GM18508 (cell line): Measurements from ENCODE around the gene GALNT2.
A peak's percentile ranks its signal among the peaks of the same experiment; 100 is the strongest.

Experiments used
- ATAC-seq: cut with Tn5 transposase; IDR thresholded peaks from one replicate; pipeline ENCODE4 v1.9.1; 2021; ENCODE audit warnings: moderate number of reproducible peaks; ENCODE audit not compliant: insufficient read depth, unreplicated experiment

The GALNT2 gene

GRCh38 chr1:230197644-230198567 is 130.9 kb downstream of the GALNT2 start:
- ATAC-seq = no peak

DNA sequence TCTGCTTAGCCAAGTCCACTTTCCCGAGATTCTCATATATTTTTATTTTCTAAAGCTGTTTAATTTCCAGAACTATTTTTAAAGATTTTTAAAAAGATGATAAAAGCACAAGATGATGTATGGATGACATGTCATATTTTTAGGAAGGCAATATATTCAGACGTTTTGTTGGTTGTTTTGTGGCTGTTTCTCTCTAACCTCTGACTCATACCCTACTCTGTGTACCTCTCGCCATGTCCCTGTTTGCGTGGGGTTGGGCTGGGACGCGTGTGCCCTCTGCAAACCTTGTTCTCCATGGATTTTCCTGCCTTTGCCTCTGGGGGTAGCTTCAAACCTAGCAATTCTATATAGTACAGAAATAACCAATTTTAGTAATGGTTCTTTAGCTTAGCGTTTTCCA is 132.0 kb downstream of the GALNT2 start:
- ATAC-seq = no peak

DNA sequence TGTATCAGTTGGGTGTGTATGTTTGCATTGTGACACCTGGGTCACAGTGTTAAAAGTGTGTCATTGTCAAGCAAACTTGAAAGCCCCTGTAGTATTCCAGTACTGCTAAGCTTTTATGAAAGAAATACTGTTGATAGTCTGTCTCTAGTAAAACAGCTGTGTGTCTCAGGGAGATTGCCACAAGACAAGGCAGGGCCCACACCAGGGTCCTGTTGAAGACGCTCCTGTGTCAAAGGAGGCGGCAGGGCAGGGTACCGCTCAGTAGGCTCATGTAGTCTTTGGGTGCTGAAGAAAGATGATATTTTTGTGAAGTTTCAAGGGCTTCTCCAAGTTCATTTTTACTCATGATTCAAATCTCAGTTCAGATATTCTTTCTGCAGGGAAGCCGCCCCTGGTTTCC is 132.5 kb downstream of the GALNT2 start:
- ATAC-seq = no peak

DNA sequence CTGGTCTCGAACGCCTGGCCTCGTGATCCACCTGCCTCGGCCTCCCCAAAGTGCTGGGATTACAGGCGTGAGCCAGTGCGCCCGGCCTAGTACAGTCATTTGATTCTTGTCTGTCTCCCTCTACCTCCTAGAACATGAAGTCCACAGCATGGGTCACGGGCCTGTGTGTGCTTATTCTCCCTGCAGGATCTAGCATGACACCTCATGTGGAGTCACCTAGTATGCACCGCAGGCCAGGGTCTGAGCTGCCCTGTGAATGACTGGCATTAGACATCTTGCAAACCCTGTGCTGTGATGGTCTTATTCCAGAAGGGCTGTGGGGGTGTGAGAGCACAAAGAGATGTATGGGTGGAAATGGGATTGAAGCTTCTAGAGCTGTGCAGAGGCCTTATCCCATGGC is 133.2 kb downstream of the GALNT2 start:
- ATAC-seq = no peak

DNA sequence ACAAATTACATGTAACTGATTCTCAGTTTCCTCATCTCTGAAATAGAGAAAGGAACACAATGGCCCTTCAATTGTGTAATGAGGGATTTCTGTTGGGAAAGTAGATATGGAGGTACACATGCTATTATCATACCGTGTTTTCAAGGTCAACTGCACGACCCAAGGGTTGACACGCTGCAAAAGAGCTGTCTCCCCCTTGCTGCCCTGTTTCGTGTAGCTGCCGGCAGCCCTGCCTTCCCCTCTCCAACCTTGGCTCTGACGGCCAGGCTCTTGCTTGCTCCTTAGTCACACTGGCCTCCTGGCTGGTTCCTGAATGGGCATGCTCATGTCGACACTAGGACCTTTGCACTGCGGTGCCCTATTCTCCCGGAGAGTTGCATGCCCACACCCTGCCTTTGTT is 134.4 kb downstream of the GALNT2 start:
- no peak for ATAC-seq

- no peak for ATAC-seq
Observed at GRCh38 chr1:230204842-230205241, 137.8 kb downstream of the GALNT2 start.

- no peak for ATAC-seq
Observed at GRCh38 chr1:230205719-230206198, 138.7 kb downstream of the GALNT2 start.

- ATAC-seq = no peak
Observed at GRCh38 chr1:230206207-230206606, 139.2 kb downstream of the GALNT2 start.

GRCh38 chr1:230206976-230207375 is 139.9 kb downstream of the GALNT2 start:
- no peak for ATAC-seq

DNA sequence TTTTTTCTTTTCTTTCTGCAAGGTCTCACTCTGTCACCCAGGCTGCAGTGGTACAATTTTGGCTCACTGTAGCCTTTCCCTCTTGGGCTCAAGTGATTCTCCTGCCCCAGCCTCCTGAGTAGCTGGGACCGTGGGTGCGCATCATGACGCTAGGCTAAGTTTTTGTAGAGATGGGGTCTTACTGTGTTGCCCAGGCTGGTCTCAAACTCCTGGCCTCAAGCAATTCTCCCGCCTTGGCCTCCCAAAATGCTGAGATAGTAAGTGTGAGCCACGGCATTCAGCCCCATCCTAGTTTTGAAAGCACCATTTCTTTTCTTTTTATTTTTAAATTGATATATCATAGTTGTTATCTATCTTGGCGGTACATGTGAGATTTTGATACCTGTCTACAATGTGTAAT is 140.6 kb downstream of the GALNT2 start:
- no peak for ATAC-seq

- ATAC-seq = peak; percentile 50
Observed at GRCh38 chr1:230208619-230209261, 141.7 kb downstream of the GALNT2 start.

GRCh38 chr1:230210326-230210980 is 143.4 kb downstream of the GALNT2 start:
- no peak for ATAC-seq

- ATAC-seq = no peak
Observed at GRCh38 chr1:230210981-230211336, 143.9 kb downstream of the GALNT2 start.

DNA sequence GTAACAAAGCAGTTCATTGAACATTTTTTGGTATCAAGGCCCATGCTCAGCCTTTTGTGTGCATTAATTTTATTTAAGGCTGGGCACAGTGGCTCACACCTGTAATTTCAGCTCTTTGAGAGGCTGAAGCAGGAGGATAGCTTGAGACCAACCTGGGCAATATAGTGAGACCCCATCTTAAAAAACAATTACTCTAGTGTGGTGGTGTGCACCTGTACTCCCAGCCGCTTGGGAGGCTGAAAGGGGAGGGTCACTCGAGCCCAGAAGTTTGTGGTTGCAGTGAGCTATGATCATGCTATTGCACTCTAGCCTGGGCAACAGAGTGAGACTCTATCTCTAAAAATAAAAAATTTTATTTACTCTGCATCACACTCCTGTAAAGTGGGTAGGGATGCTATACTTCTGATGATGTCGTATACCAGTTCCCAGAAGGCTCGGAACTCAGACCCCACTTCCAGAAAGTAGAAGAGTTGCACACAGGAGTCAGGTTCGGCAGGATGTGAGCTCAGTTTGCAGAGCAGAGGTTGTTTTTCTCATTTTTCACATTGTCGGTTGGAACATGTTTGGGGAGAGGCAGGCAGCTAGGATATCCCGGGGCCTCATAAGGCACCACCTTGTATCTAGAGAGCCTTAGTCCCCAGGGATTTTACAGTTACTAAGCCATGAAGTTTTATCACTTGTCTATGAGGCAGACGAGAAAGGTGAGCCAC is 144.6 kb downstream of the GALNT2 start:
- ATAC-seq = no peak

DNA sequence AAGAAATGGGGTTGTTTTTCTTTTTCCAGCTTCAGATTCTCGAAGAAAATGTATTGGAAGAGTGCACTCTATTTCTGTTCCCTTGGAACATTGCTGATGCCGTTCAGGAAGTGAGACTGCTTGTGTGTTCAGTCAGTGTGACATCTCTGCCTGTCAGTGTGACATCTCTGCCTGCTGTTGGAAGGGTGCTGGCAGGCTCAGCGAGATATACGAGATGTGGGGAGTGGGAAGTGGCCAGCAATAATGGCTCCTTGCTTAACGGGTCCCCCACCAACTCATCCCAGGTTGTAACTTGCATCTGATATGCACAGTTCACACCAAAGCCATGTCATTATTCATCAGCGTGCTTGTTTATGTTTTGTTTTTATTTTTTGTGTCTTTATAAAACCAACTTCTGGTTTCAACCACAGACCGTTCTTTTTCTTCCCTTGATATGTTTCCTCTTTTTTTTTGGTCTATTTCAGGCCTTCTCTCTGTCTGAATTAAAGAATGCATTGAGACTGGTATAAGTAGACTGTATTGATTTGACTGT is 145.4 kb downstream of the GALNT2 start:
- no peak for ATAC-seq

- ATAC-seq = no peak
Observed at GRCh38 chr1:230215031-230215430, 148.0 kb downstream of the GALNT2 start.

DNA sequence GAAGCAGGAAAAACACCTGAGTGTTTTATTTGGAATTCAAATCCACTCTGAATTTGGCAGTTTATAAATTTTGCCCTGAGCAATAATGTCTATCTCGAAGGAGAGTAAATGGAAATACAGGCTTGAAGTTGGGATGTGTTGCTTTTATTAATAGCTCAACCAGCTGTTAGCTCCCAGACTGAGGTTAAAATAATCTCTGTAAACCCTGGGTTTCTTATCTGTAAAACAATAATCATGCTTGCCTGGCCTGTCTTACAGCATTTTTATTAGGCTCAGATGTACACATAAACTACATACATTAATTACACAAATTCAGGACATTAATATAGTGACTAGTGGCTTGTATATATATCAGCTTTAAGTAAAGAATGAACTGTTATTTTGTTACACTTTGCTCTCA is 148.5 kb downstream of the GALNT2 start:
- no peak for ATAC-seq

GRCh38 chr1:230216896-230217295 is 149.9 kb downstream of the GALNT2 start:
- no peak for ATAC-seq

GRCh38 chr1:230218667-230219066 is 151.6 kb downstream of the GALNT2 start:
- no peak for ATAC-seq
